HK-2 (cell line): ENCODE measurements around the gene SRSF5.

ENCODE experiments used
- DNase-seq: peaks from one replicate; pipeline ENCODE4 v3.0.0-alpha.2; 2018; ENCODE audit not compliant: unreplicated experiment

SRSF5 gene

GRCh38 chr14:69770559-69770958 is 3.6 kb downstream of the SRSF5 start:
- DNase-seq = no peak

GRCh38 chr14:69771136-69771535 is 4.2 kb downstream of the SRSF5 start:
- no peak for DNase-seq

- DNase-seq = no peak
Observed at GRCh38 chr14:69772082-69773017, 5.4 kb downstream of the SRSF5 start.

- DNase-seq = no peak
Observed at GRCh38 chr14:69773571-69774276, 6.8 kb downstream of the SRSF5 start.

- DNase-seq = no peak
Observed at GRCh38 chr14:69775012-69775411, 8.1 kb downstream of the SRSF5 start.

- DNase-seq = no peak
Observed at GRCh38 chr14:69776875-69777453, 10.0 kb downstream of the SRSF5 start.

GRCh38 chr14:69779088-69779487 is 12.1 kb downstream of the SRSF5 start:
- no peak for DNase-seq

- no peak for DNase-seq
Observed at GRCh38 chr14:69780092-69780491, 13.2 kb downstream of the SRSF5 start.

GRCh38 chr14:69780952-69781351 is 14.0 kb downstream of the SRSF5 start:
- no peak for DNase-seq

GRCh38 chr14:69784942-69785341 is 18.0 kb downstream of the SRSF5 start:
- no peak for DNase-seq

GRCh38 chr14:69786603-69787002 is 19.7 kb downstream of the SRSF5 start:
- no peak for DNase-seq

GRCh38 chr14:69789118-69789640 is 22.2 kb downstream of the SRSF5 start:
- no peak for DNase-seq

- no peak for DNase-seq
Observed at GRCh38 chr14:69792887-69793421, 26.0 kb downstream of the SRSF5 start.

GRCh38 chr14:69794791-69795190 is 27.8 kb downstream of the SRSF5 start:
- no peak for DNase-seq

- DNase-seq = no peak
Observed at GRCh38 chr14:69795691-69796090, 28.7 kb downstream of the SRSF5 start.

GRCh38 chr14:69796797-69797500 is 30.0 kb downstream of the SRSF5 start, which contains the start of gene SLC10A1:
TSS of gene SLC10A1 (minus strand) at chr14:69797241. CDS start at chr14:69797155, 86 bp downstream.
- no peak for DNase-seq

GRCh38 chr14:69797573-69798338 is 30.8 kb downstream of the SRSF5 start:
- DNase-seq = no peak

GRCh38 chr14:69798339-69798735 is 31.4 kb downstream of the SRSF5 start:
- no peak for DNase-seq

- DNase-seq = no peak
Observed at GRCh38 chr14:69803753-69804152, 36.8 kb downstream of the SRSF5 start.

- no peak for DNase-seq
Observed at GRCh38 chr14:69804902-69805301, 38.0 kb downstream of the SRSF5 start.

- DNase-seq = no peak
Observed at GRCh38 chr14:69807192-69807591, 40.2 kb downstream of the SRSF5 start.
